Mucosa of descending colon (tissue), 3 donors: Measurements from ENCODE around the gene SHLD1. TPM values are rescaled to one million over a fixed set of nuclear protein-coding genes. Genes with fewer than 3 reads are reported as not detected.
"Not testable (repeated sequence)": the region's sequence is repeated elsewhere in the genome, so short reads cannot be mapped to it uniquely, and the experiment has no call there.

Experiments
- ATAC-seq: fragments of 200-7000 bp; cut with Tn5 transposase; one replicate; pipeline ENCODE4 v1.9.1; 2020; ENCODE audit warnings: mild to moderate bottlenecking, moderate library complexity
- DNase-seq, 3 donors: peaks; one replicate each; pipeline ENCODE4 v3.0.0-alpha.2; 2020
- H3K36me3 ChIP-seq: fragments of 200-600 bp; one replicate; pipeline ENCODE4 v1.8.0; 2021; ENCODE audit warnings: low read depth, mild to moderate bottlenecking
- H3K4me1 ChIP-seq: fragments of 200-600 bp; one replicate; pipeline ENCODE4 v1.8.0; 2021; ENCODE audit warnings: low read depth, mild to moderate bottlenecking
- H3K4me3 ChIP-seq: fragments of 200-600 bp; one replicate; pipeline ENCODE4 v1.8.0; 2021; ENCODE audit warnings: mild to moderate bottlenecking
- H3K9me3 ChIP-seq: fragments of 200-600 bp; one replicate; pipeline ENCODE4 v1.8.0; 2021; ENCODE audit warnings: mild to moderate bottlenecking
- CTCF ChIP-seq: fragments of 200-600 bp; IDR thresholded peaks from one replicate; pipeline ENCODE4 v1.8.0; 2022; ENCODE audit warnings: antibody characterized with exemption, mild to moderate bottlenecking
- intact Hi-C, 2 donors: fragments of 100-400 bp; cut with DNase I in 1 of 2; cut with micrococcal nuclease in 1 of 2; formaldehyde crosslinking; loops; one replicate each; pipeline versions ENCODE4 v1.11.0 to v1.11.1; 2022; cut with DNase I, micrococcal nuclease
- total RNA-seq, 3 donors: library from RNA; stranded (reverse); fragmentation: NEBNext Ultra II Directional in 2 of 3; extraction: Animal tissue kit (Norgen Biotek cat#: 25700) in 2 of 3; gene quantifications; one replicate each; pipeline versions ENCODE4 v1.2.1 to v1.2.4, GENCODE V29; 2021 to 2023
- donor health status: DM: no; HTN: no; CAD: no; lungs with moderate emphysema.
- donor health status: DM: no; HTN: no; CAD: no.
- donor health status: DM: no; HTN: yes; CAD: no.

Gene SHLD1
- total RNA-seq, 3 donors from 2014 or later, result 7.5 to 8.3 (median 8.0) TPM

GRCh38 chr20:5720696-5721095 is 29.5 kb upstream of the SHLD1 start:
- ATAC-seq (no peak), DNase-seq (no peak)
- no peak for TF ChIP-seq CTCF
- Histone ChIP-seq H3K4me1 (no peaks in the 10 kb centered on the region), H3K9me3 (no peaks in the 10 kb centered on the region), H3K4me3 (no peak overlapping the region), H3K36me3 (no peaks in the 10 kb centered on the region)
- intact Hi-C loops, result no loop called here

GRCh38 chr20:5721356-5721755 is 28.8 kb upstream of the SHLD1 start:
- ATAC-seq, H3K36me3 ChIP-seq, H3K4me3 ChIP-seq, intact Hi-C loops, H3K4me1 ChIP-seq, H3K9me3 ChIP-seq, DNase-seq: not testable (repeated sequence)

GRCh38 chr20:5722927-5723326 is 27.3 kb upstream of the SHLD1 start:
- no peaks in the 10 kb centered on the region for H3K4me1 ChIP-seq
- TF ChIP-seq CTCF, result no peak
- H3K4me3 ChIP-seq, result no peak overlapping the region
- DNase-seq (no peak), ATAC-seq (no peak)
- H3K36me3 ChIP-seq, result no peaks in the 10 kb centered on the region
- no peaks in the 10 kb centered on the region for H3K9me3 ChIP-seq
- intact Hi-C loops, result no loop called here

GRCh38 chr20:5725183-5725463 is 25.1 kb upstream of the SHLD1 start:
- H3K36me3 ChIP-seq, H3K9me3 ChIP-seq, H3K4me3 ChIP-seq, intact Hi-C loops, H3K4me1 ChIP-seq, ATAC-seq, DNase-seq: not testable (repeated sequence)

- H3K4me3 ChIP-seq, result no peak overlapping the region
- TF ChIP-seq CTCF, result no peak
- intact Hi-C loops, result no loop called here
- no peak for DNase-seq
- no peaks in the 10 kb centered on the region for H3K36me3 ChIP-seq
- H3K9me3 ChIP-seq, result no peaks in the 10 kb centered on the region
- no peak for ATAC-seq
- H3K4me1 ChIP-seq, result no peaks in the 10 kb centered on the region
Measured at GRCh38 chr20:5727018-5727515, 23.1 kb upstream of the SHLD1 start.

- no peak for TF ChIP-seq CTCF
- ATAC-seq, result no peak
- intact Hi-C loops, result no loop called here
- no peak for DNase-seq
- no peaks in the 10 kb centered on the region for H3K36me3 ChIP-seq
- H3K4me3 ChIP-seq, result no peak overlapping the region
- no peaks in the 10 kb centered on the region for H3K9me3 ChIP-seq
- no peaks in the 10 kb centered on the region for H3K4me1 ChIP-seq
Measured at GRCh38 chr20:5729348-5729747, 20.9 kb upstream of the SHLD1 start.

- H3K9me3 ChIP-seq, result no peaks in the 10 kb centered on the region
- H3K4me3 ChIP-seq, result no peak overlapping the region
- ATAC-seq, result no peak
- no peaks in the 10 kb centered on the region for H3K4me1 ChIP-seq
- no peak for DNase-seq
- no peaks in the 10 kb centered on the region for H3K36me3 ChIP-seq
- intact Hi-C loops, result no loop called here
- no peak for TF ChIP-seq CTCF
Measured at GRCh38 chr20:5730131-5730530, 20.1 kb upstream of the SHLD1 start.
